Trophoblast cell (in vitro differentiated cells and primary cell): ENCODE results near the gene RBP4.

Experiments
- DNase-seq, 2 donors: peaks; one replicate each; pipeline ENCODE4 v3.0.0-alpha.2; 2016
- H2AFZ ChIP-seq: 2 replicates; pipeline ENCODE4 v1.6.1; 2013; ENCODE audit warnings: low read length, moderate library complexity, mild to moderate bottlenecking; ENCODE audit not compliant: insufficient read depth, poor library complexity
- H2AK5ac ChIP-seq: 2 replicates; pipeline ENCODE4 v1.6.1; 2013; ENCODE audit warnings: mild to moderate bottlenecking, low read length
- H2BK120ac ChIP-seq: 2 replicates; pipeline ENCODE4 v1.6.1; 2013; ENCODE audit warnings: low read length, mild to moderate bottlenecking, moderate library complexity; ENCODE audit not compliant: insufficient read depth, poor library complexity
- H2BK12ac ChIP-seq: 2 replicates; pipeline ENCODE4 v1.6.1; 2013; ENCODE audit warnings: mild to moderate bottlenecking, low read length, moderate library complexity
- H2BK5ac ChIP-seq: 2 replicates; pipeline ENCODE4 v1.6.1; 2013; ENCODE audit warnings: low read length, low read depth, moderate library complexity, mild to moderate bottlenecking; ENCODE audit not compliant: poor library complexity
- H3K14ac ChIP-seq: 2 replicates; pipeline ENCODE4 v1.6.1; 2013; ENCODE audit warnings: mild to moderate bottlenecking, low read length
- H3K18ac ChIP-seq: 2 replicates; pipeline ENCODE4 v1.6.1; 2013; ENCODE audit warnings: mild to moderate bottlenecking, low read length
- H3K23ac ChIP-seq: 2 replicates; pipeline ENCODE4 v1.6.1; 2013; ENCODE audit warnings: low read length
- H3K27ac ChIP-seq: 2 replicates; pipeline ENCODE4 v1.5.1; 2013; ENCODE audit warnings: low read depth, mild to moderate bottlenecking, inconsistent platforms, low read length, moderate library complexity
- H3K27me3 ChIP-seq: 2 replicates; pipeline ENCODE4 v1.6.1; 2013; ENCODE audit warnings: inconsistent platforms, mild to moderate bottlenecking, low read length, moderate library complexity; ENCODE audit not compliant: insufficient read depth
- H3K36me3 ChIP-seq, 2 experiments: 1 replicate in 1 of 2; 2 replicates in 1 of 2; pipeline ENCODE4 v1.6.1; 2013; ENCODE audit warnings: low read length in 2 of 2, mild to moderate bottlenecking in 2 of 2, moderate library complexity in 1 of 2; ENCODE audit not compliant: insufficient read depth in 2 of 2, control insufficient read depth in 1 of 2
- H3K4ac ChIP-seq: 2 replicates; pipeline ENCODE4 v1.6.1; 2013; ENCODE audit warnings: low read depth, mild to moderate bottlenecking, low read length, moderate library complexity
- H3K4me1 ChIP-seq, 2 experiments: 1 replicate in 1 of 2; 2 replicates in 1 of 2; pipeline ENCODE4 v1.6.1; 2013; ENCODE audit warnings: low read length in 2 of 2, mild to moderate bottlenecking in 2 of 2, moderate library complexity in 1 of 2; ENCODE audit not compliant: insufficient read depth in 2 of 2, control insufficient read depth in 1 of 2
- H3K4me2 ChIP-seq: 2 replicates; pipeline ENCODE4 v1.6.1; 2013; ENCODE audit warnings: inconsistent platforms, mild to moderate bottlenecking, low read length, moderate library complexity
- H3K4me3 ChIP-seq: 2 replicates; pipeline ENCODE4 v1.5.1; 2013; ENCODE audit warnings: mild to moderate bottlenecking, low read depth, low read length, inconsistent platforms
- H3K79me1 ChIP-seq: one replicate; pipeline ENCODE4 v1.6.1; 2013; ENCODE audit warnings: low read length
- H3K79me2 ChIP-seq: 2 replicates; pipeline ENCODE4 v1.6.1; 2013; ENCODE audit warnings: low read length, mild to moderate bottlenecking; ENCODE audit not compliant: control insufficient read depth, insufficient read depth, poor library complexity
- H3K9ac ChIP-seq: 2 replicates; pipeline ENCODE4 v1.6.1; 2013; ENCODE audit warnings: mild to moderate bottlenecking, low read length
- H3K9me3 ChIP-seq: 2 replicates; pipeline ENCODE4 v1.6.1; 2013; ENCODE audit warnings: low read depth, mild to moderate bottlenecking, control low read depth, inconsistent platforms, low read length; ENCODE audit not compliant: insufficient read depth
- H4K12ac ChIP-seq: 2 replicates; pipeline ENCODE4 v1.6.1; 2013; ENCODE audit warnings: low read depth, mild to moderate bottlenecking, low read length, moderate library complexity
- H4K8ac ChIP-seq: 2 replicates; pipeline ENCODE4 v1.6.1; 2013; ENCODE audit warnings: low read depth, mild to moderate bottlenecking, low read length, moderate library complexity
- H4K91ac ChIP-seq: one replicate; pipeline ENCODE4 v1.6.1; 2013; ENCODE audit warnings: low read depth, mild to moderate bottlenecking, low read length, moderate library complexity
- WGBS: extraction: QIAGEN DNeasy Blood & Tissue Kit; methylation state at CpG from one replicate; pipeline ENCODE4 v1.1.7; 2013; ENCODE audit warnings: missing lambda C conversion rate; ENCODE audit not compliant: insufficient read length, insufficient coverage; ENCODE audit errors: extremely low coverage; 5-methylcytosine and 5-hydroxymethylcytosine counted together

RBP4 gene

GRCh38 chr10:93604146-93604545 lies 3.1 kb upstream of the RBP4 start:
- H2BK5ac ChIP-seq = no peak overlapping the region
- no peak overlapping the region for H2AFZ ChIP-seq
- no peak for DNase-seq
- H3K18ac ChIP-seq = no peak overlapping the region
- no peak overlapping the region for H2BK12ac ChIP-seq
- H3K4me3 ChIP-seq = no peak overlapping the region
- H3K27me3 ChIP-seq = peaks cover 26% of the 10 kb centered on the region
- H3K4ac ChIP-seq = no peak overlapping the region
- no peak overlapping the region for H2BK120ac ChIP-seq
- no peaks in the 10 kb centered on the region for H3K79me2 ChIP-seq
- H4K91ac ChIP-seq = no peak overlapping the region
- no peak overlapping the region for H4K12ac ChIP-seq
- H3K4me2 ChIP-seq = no peak overlapping the region
- H3K23ac ChIP-seq = no peak overlapping the region
- no peak overlapping the region for H3K14ac ChIP-seq
- no peak overlapping the region for H2AK5ac ChIP-seq
- no peak overlapping the region for H3K9ac ChIP-seq
- WGBS = no CpG with 5 or more reads among the region's 2 CpGs
- no peak overlapping the region for H4K8ac ChIP-seq
- H3K79me1 ChIP-seq = no peaks in the 10 kb centered on the region
- H3K36me3 ChIP-seq = no peaks in the 10 kb centered on the region
- peaks cover 5 to 8% of the 10 kb centered on the region in 2 experiments for H3K4me1 ChIP-seq
- H3K27ac ChIP-seq = no peak overlapping the region
- H3K9me3 ChIP-seq = peaks cover 5% of the 10 kb centered on the region

GRCh38 chr10:93603023-93603422 lies 2.0 kb upstream of the RBP4 start:
- Histone ChIP-seq H4K12ac (no peak overlapping the region), H2AFZ (no peak overlapping the region), H3K4me3 (no peak overlapping the region), H3K4me2 (no peak overlapping the region), H2AK5ac (no peak overlapping the region), H2BK12ac (no peak overlapping the region), H3K27ac (no peak overlapping the region), H3K9me3 (peaks cover 5% of the 10 kb centered on the region), H3K79me1 (no peaks in the 10 kb centered on the region), H3K27me3 (peaks cover 26% of the 10 kb centered on the region), H2BK120ac (no peak overlapping the region), H3K23ac (no peak overlapping the region), H2BK5ac (no peak overlapping the region), H3K4me1 (peaks cover 5 to 8% of the 10 kb centered on the region in 2 experiments), H3K36me3 (no peaks in the 10 kb centered on the region), H4K91ac (no peak overlapping the region), H3K18ac (no peak overlapping the region), H3K79me2 (no peaks in the 10 kb centered on the region), H3K4ac (no peak overlapping the region), H3K9ac (no peak overlapping the region), H4K8ac (no peak overlapping the region), H3K14ac (no peak overlapping the region)
- no peak for DNase-seq
- no CpG with 5 or more reads among the region's 2 CpGs for WGBS

GRCh38 chr10:93601774-93602162 lies 733 bp upstream of the RBP4 start:
- no peak for DNase-seq
- Histone ChIP-seq H3K27me3 (peaks cover 26% of the 10 kb centered on the region), H3K36me3 (no peaks in the 10 kb centered on the region), H3K79me2 (no peaks in the 10 kb centered on the region), H4K8ac (no peak overlapping the region), H3K79me1 (no peaks in the 10 kb centered on the region), H3K4me2 (peak overlapping the region; percentile 93), H2BK12ac (no peak overlapping the region), H2AK5ac (no peak overlapping the region), H3K4me1 (peaks cover 6 to 8% of the 10 kb centered on the region in 2 experiments), H4K12ac (no peak overlapping the region), H3K27ac (no peak overlapping the region), H2AFZ (no peak overlapping the region), H3K14ac (no peak overlapping the region), H2BK5ac (no peak overlapping the region), H2BK120ac (no peak overlapping the region), H3K4me3 (no peak overlapping the region), H3K23ac (no peak overlapping the region), H3K4ac (no peak overlapping the region), H4K91ac (no peak overlapping the region), H3K18ac (no peak overlapping the region), H3K9ac (no peak overlapping the region), H3K9me3 (peaks cover 5% of the 10 kb centered on the region)
- no CpG with 5 or more reads among the region's 7 CpGs for WGBS

GRCh38 chr10:93600446-93601145 lies 439 bp downstream of the RBP4 start:
- H3K79me1 ChIP-seq = no peaks in the 10 kb centered on the region
- no peak overlapping the region for H2BK5ac ChIP-seq
- peaks cover 26% of the 10 kb centered on the region for H3K27me3 ChIP-seq

More at GRCh38 chr10:93600446-93601145, 439 bp downstream of the RBP4 start:
- Histone ChIP-seq H3K27ac (no peak overlapping the region), H3K23ac (no peak overlapping the region), H4K8ac (no peak overlapping the region), H3K4ac (no peak overlapping the region), H3K14ac (no peak overlapping the region), H2AK5ac (no peak overlapping the region), H3K9me3 (peaks cover 5% of the 10 kb centered on the region), H3K79me2 (no peaks in the 10 kb centered on the region), H2BK120ac (no peak overlapping the region), H2BK12ac (no peak overlapping the region), H3K4me3 (peak overlapping the region; percentile 66), H3K4me2 (peak overlapping the region; percentile 93), H3K4me1 (peaks cover 15 to 16% of the 10 kb centered on the region in 2 experiments), H3K36me3 (no peaks in the 10 kb centered on the region), H3K9ac (no peak overlapping the region), H4K12ac (no peak overlapping the region), H3K18ac (no peak overlapping the region), H2AFZ (no peak overlapping the region), H4K91ac (no peak overlapping the region)
- no CpG with 5 or more reads among the region's 60 CpGs for WGBS
- DNase-seq = peak in 1 of 2 donors; percentile 41
